Natural killer cell (primary cell): ENCODE results near the gene MTARC1. TPM values are rescaled to one million over a fixed set of nuclear protein-coding genes. Genes with fewer than 3 reads are reported as not detected.
A peak's percentile ranks its signal among the peaks of the same experiment; 100 is the strongest.

Source experiments
- ATAC-seq, 3 donors: fragments of 150-1000 bp in 2 of 3; fragments of 200-7000 bp in 1 of 3; cut with Tn5 transposase; 1 replicate in 1 of 3; 2 replicates in 2 of 3; pipeline ENCODE4 v1.10.0; 2021; ENCODE audit warnings: mild to moderate bottlenecking in 2 of 3, moderate library complexity in 2 of 3
- DNase-seq, 2 donors: peaks; one replicate each; pipeline versions ENCODE4 v3.0.0 to v3.0.0-alpha.2; 2013 to 2021; ENCODE audit warnings: mixed read lengths in 1 of 2
- H3K27ac ChIP-seq: one replicate; pipeline ENCODE4 v1.5.1; 2013; ENCODE audit warnings: mild to moderate bottlenecking, low read length
- H3K27me3 ChIP-seq: one replicate; pipeline ENCODE4 v1.6.1; 2013; ENCODE audit warnings: low read length; ENCODE audit not compliant: control insufficient read depth, insufficient read depth
- H3K36me3 ChIP-seq: one replicate; pipeline ENCODE4 v1.6.1; 2013; ENCODE audit warnings: low read length; ENCODE audit not compliant: control insufficient read depth, insufficient read depth
- H3K4me1 ChIP-seq: one replicate; pipeline ENCODE4 v1.6.1; 2013; ENCODE audit warnings: low read length; ENCODE audit not compliant: control insufficient read depth, insufficient read depth
- H3K4me3 ChIP-seq: one replicate; pipeline ENCODE4 v1.5.1; 2013; ENCODE audit warnings: low read length
- H3K9me3 ChIP-seq: one replicate; pipeline ENCODE4 v1.6.1; 2013; ENCODE audit warnings: low read length; ENCODE audit not compliant: control insufficient read depth, insufficient read depth
- H3K27ac Mint-ChIP-seq, 2 donors: one replicate each; pipeline ENCODE4 v1.8.0; 2022; ENCODE audit warnings: mild to moderate bottlenecking in 2 of 2, mixed read lengths in 2 of 2, moderate library complexity in 1 of 2
- H3K27me3 Mint-ChIP-seq, 2 donors: one replicate each; pipeline ENCODE4 v1.8.0; 2022; ENCODE audit warnings: low read depth in 2 of 2, mixed read lengths in 2 of 2
- H3K36me3 Mint-ChIP-seq: one replicate; pipeline ENCODE4 v1.8.0; 2022; ENCODE audit warnings: mixed read lengths
- H3K4me1 Mint-ChIP-seq, 2 donors: one replicate each; pipeline ENCODE4 v1.8.0; 2022; ENCODE audit warnings: mixed read lengths in 2 of 2
- H3K4me3 Mint-ChIP-seq: one replicate; pipeline ENCODE4 v1.8.0; 2022; ENCODE audit warnings: mild to moderate bottlenecking, moderate library complexity, mixed read lengths
- H3K9me3 Mint-ChIP-seq, 2 donors: one replicate each; pipeline ENCODE4 v1.8.0; 2022; ENCODE audit warnings: mixed read lengths in 2 of 2
- CTCF ChIP-seq: fragments of 200-600 bp; IDR thresholded peaks from one replicate; pipeline ENCODE4 v1.8.0; 2022; ENCODE audit warnings: antibody characterized with exemption
- WGBS: methylation state at CpG from one replicate; pipeline ENCODE4 v1.1.7; 2013; ENCODE audit warnings: missing lambda C conversion rate; ENCODE audit not compliant: insufficient coverage; 5-methylcytosine and 5-hydroxymethylcytosine counted together
- intact Hi-C: fragments of 100-400 bp; cut with micrococcal nuclease; formaldehyde crosslinking; loops from one replicate; pipeline ENCODE4 v1.14.2; 2022
- total RNA-seq, 4 donors: library from RNA; stranded (reverse); fragments of 120-200 nt in 1 of 4; gene quantifications; one replicate each; pipeline versions ENCODE4 v1.2.3 to v1.2.4, GENCODE V29; 2013 to 2022

The MTARC1 gene
- 1 to 10 TPM in 1 of 3 donors, under 1 TPM in 1, not detected in 1; 0.52 to 2.5 TPM for total RNA-seq
- 0.45 TPM for total RNA-seq (2013)

GRCh38 chr1:220786337-220787068, at the start of gene MTARC1:
Gene MTARC1 (plus strand): TSS chr1:220786913. CDS start chr1:220786945, 32 bp downstream.
- TF ChIP-seq CTCF = no peak
- ATAC-seq = peak in 2 of 3 donors; percentile 35 to 74
- Mint-ChIP-seq H3K27ac (no peak within 1 kb of the TSS), H3K4me3 (peak within 1 kb of the TSS; percentile 28), H3K36me3 (no peaks in the 10 kb centered on the region), H3K27me3 (peaks cover 39 to 54% of the 10 kb centered on the region in 2 donors), H3K9me3 (no peaks in the 10 kb centered on the region), H3K4me1 (no peaks in the 10 kb centered on the region)
- Histone ChIP-seq H3K27me3 (peaks cover 6% of the 10 kb centered on the region), H3K4me3 (no peak within 1 kb of the TSS), H3K4me1 (peaks cover 4% of the 10 kb centered on the region), H3K36me3 (no peaks in the 10 kb centered on the region), H3K27ac (no peak within 1 kb of the TSS), H3K9me3 (no peaks in the 10 kb centered on the region)
- DNase-seq = no peak
- 2% methylated on average over 54 of the region's 56 CpGs for WGBS
- intact Hi-C loops = no loop called here

GRCh38 chr1:220741349-220741748, 45.4 kb upstream of the MTARC1 start:
- Mint-ChIP-seq H3K4me1 (no peaks in the 10 kb centered on the region), H3K27ac (no peak overlapping the region)
- ATAC-seq = no peak

GRCh38 chr1:220741825-220742224, 44.9 kb upstream of the MTARC1 start:
- Mint-ChIP-seq H3K9me3 (no peaks in the 10 kb centered on the region), H3K27me3 (peaks cover 37 to 65% of the 10 kb centered on the region in 2 donors), H3K4me3 (no peak overlapping the region), H3K4me1 (no peaks in the 10 kb centered on the region), H3K36me3 (no peaks in the 10 kb centered on the region), H3K27ac (no peak overlapping the region)
- TF ChIP-seq CTCF = no peak
- intact Hi-C loops = no loop called here
- WGBS = 100% methylated on average over 1 of the region's 1 CpG
- Histone ChIP-seq H3K27ac (no peak overlapping the region), H3K27me3 (no peaks in the 10 kb centered on the region), H3K4me1 (no peaks in the 10 kb centered on the region), H3K9me3 (no peaks in the 10 kb centered on the region), H3K4me3 (no peak overlapping the region), H3K36me3 (no peaks in the 10 kb centered on the region)
- DNase-seq = no peak
- ATAC-seq = no peak

More at GRCh38 chr1:220741349-220741748, 45.4 kb upstream of the MTARC1 start:
- Histone ChIP-seq H3K27me3 (no peaks in the 10 kb centered on the region), H3K27ac (no peak overlapping the region), H3K36me3 (no peaks in the 10 kb centered on the region), H3K4me1 (no peaks in the 10 kb centered on the region), H3K4me3 (no peak overlapping the region), H3K9me3 (no peaks in the 10 kb centered on the region)
- TF ChIP-seq CTCF = no peak
- H3K9me3 Mint-ChIP-seq = no peaks in the 10 kb centered on the region
- no peaks in the 10 kb centered on the region for H3K36me3 Mint-ChIP-seq
- H3K27me3 Mint-ChIP-seq = peaks cover 36 to 64% of the 10 kb centered on the region in 2 donors
- WGBS = 67% methylated on average over 1 of the region's 2 CpGs
- intact Hi-C loops = no loop called here
- no peak overlapping the region for H3K4me3 Mint-ChIP-seq
- no peak for DNase-seq
